ENCODE measurements around the gene YIF1B.
"Not testable (repeated sequence)": the region's sequence is repeated elsewhere in the genome, so short reads cannot be mapped to it uniquely, and the experiment has no call there.

The YIF1B gene, protein sequence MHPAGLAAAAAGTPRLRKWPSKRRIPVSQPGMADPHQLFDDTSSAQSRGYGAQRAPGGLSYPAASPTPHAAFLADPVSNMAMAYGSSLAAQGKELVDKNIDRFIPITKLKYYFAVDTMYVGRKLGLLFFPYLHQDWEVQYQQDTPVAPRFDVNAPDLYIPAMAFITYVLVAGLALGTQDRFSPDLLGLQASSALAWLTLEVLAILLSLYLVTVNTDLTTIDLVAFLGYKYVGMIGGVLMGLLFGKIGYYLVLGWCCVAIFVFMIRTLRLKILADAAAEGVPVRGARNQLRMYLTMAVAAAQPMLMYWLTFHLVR

DNA sequence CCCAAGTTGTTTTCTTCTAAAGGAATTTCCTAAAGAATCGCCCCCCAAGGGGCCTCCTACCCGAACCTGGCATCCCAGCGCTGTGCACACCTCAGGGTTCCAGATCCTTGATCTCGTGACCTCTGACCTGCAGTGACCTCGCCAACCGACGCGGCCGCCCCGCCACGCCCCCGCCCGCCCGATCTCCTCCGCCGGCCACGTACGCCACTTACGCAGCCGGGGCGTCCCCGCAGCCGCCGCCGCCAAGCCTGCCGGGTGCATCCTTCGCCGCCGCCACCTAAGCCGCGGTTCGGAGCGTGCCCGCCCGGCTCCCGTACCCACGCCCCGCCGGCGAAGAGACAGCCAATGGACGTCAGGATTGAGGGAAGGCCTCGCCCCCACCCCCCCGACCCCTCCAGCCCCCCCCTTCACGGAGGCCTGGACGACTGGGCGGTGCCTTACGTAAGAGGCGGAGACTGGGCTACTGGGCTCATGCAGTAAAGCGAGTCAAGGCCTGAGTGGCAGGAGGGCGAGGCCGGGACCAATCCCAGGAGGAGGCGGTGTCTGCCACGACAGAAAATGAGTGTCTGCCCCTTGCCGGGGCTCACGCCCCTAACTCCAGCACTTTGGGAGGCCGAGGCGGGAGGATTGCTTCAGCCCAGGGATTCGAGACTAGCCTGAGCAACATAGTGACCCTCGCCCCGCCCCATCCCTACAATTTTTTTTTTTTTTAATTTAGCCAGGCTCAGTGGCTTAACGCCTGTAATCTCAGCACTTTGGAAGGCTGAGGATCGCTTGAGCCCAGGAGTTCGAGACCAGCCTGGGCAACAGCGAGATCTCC is at the start of gene YIF1B:
Gene YIF1B, minus strand, starts transcription at position 291 of the 820 bp plus-strand sequence. Its CDS starts 30 bp downstream, at position 261.
- Histone ChIP-seq H3K9ac (ENCODE audit: insufficient read length, low read depth) (peak within 1 kb of the TSS; percentile 92), H3K36me3 (ENCODE audit: insufficient read depth, insufficient read length, low read length) (peaks cover 5% of the 10 kb centered on the region), H3K27me3 (ENCODE audit: insufficient read depth, insufficient read length) (peaks cover 32% of the 10 kb centered on the region), H3K9me3 (ENCODE audit: insufficient read depth, low read length) (no peaks in the 10 kb centered on the region), H3K4me3 (ENCODE audit: insufficient read length, low read depth) (peak within 1 kb of the TSS; percentile 72), H3K4me1 (ENCODE audit: insufficient read depth, insufficient read length) (peaks cover 4% of the 10 kb centered on the region)
- DNase-seq (ENCODE audit: low read depth, low spot score), result peak; percentile 88
- no peak for TF ChIP-seq SUZ12 (IDR thresholded peaks at IDR 0.05; ENCODE audit: extremely low read depth, insufficient read depth, insufficient read length)
- TF ChIP-seq YY1 (IDR thresholded peaks at IDR 0.05; ENCODE audit: insufficient read depth, insufficient read length), result no peak
- no peak for TF ChIP-seq ZNF274 (IDR thresholded peaks at IDR 0.05; ENCODE audit: low read depth, low read length)

DNA sequence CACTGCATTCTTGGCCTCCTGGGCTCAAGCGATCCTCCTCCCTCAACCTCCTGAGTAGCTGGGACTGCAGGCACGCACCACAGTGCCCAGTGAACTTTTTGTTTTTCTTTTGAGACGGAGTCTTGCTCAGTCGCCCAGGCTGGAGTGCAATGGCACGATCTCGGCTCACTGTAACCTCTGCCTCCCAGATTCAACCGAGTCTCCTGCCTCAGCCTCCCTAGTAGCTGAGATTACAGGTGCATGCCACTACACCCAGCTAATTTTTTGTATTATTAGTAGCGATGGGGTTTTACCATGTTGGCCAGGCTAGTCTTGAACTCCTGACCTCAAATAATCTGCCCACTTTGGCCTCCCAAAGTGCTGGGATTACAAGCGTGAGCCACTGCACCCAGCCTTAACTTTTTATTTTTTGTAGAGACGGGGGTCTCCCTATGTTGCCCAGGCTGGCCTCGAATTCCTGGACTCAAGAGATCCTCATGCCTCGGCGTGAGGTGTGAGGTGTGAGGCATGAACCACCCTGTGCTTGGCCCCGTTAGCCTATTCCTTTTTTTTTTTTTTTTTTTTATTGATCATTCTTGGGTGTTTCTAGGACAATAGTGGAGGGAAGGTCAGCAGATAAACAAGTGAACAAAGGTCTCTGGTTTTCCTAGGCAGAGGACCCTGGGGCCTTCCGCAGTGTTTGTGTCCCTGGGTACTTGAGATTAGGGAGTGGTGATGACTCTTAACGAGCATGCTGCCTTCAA is 47.4 kb upstream of the YIF1B start:
- H3K4me3 ChIP-seq (ENCODE audit: insufficient read length, low read depth), result peak overlapping the region; percentile 50
- H3K9ac ChIP-seq (ENCODE audit: insufficient read length, low read depth); DNase-seq (ENCODE audit: low read depth, low spot score); H3K36me3 ChIP-seq (ENCODE audit: insufficient read depth, insufficient read length, low read length); H3K9me3 ChIP-seq (ENCODE audit: insufficient read depth, low read length); H3K4me1 ChIP-seq (ENCODE audit: insufficient read depth, insufficient read length): not testable (repeated sequence)
- H3K27me3 ChIP-seq (ENCODE audit: insufficient read depth, insufficient read length), result peaks cover 28% of the 10 kb centered on the region

DNA sequence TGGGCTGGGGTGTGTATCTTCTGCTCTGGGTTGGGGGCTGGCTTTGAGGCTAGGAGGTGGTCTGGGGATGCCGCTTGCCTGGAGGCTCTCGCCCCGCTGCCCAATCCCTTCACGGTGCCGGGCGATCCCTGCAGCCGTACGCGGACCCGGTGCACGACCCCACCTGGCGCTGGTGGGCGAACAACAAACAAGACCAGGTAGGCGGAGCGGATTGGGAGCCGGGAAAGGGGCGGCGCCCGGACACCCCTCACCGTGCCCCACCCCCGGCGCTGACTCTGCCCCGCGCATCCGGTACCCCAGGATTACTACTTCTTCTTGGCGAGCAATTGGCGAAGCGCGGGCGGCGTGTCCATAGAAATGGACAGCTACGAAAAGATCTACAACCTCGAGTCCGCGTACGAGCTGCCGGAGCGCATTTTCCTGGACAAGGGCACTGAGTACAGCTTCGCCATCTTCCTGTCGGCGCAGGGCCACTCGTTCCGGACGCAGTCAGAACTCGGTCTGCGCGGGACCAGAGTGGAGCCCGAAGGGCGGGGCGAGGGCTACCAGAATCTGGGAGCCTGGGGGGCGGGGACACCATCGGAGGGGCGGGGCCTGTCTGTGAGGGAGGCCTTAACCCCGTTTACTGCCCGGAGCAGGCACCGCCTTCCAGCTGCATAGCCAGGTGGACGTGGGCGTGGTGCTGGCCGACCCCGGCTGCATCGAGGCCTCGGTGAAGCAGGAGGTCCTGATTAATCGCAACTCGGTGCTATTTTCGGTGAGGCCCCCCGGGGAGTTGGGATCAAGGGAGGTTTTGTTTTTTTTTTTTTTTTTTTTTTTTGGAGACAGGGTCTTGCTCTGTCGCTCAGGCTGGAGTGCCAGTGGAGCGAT is 46.6 kb upstream of the YIF1B start:
- Histone ChIP-seq H3K9me3 (ENCODE audit: insufficient read depth, low read length) (peaks cover 8% of the 10 kb centered on the region; the same call in 1 of the 2 replicates), H3K36me3 (ENCODE audit: insufficient read depth, insufficient read length, low read length) (no peaks in the 10 kb centered on the region), H3K27me3 (ENCODE audit: insufficient read depth, insufficient read length) (peaks cover 29% of the 10 kb centered on the region), H3K9ac (ENCODE audit: insufficient read length, low read depth) (peak overlapping the region; percentile 72), H3K4me3 (ENCODE audit: insufficient read length, low read depth) (peak overlapping the region; percentile 50), H3K4me1 (ENCODE audit: insufficient read depth, insufficient read length) (peaks cover 3% of the 10 kb centered on the region)
- TF ChIP-seq YY1 (IDR thresholded peaks at IDR 0.05; ENCODE audit: insufficient read depth, insufficient read length) (no peak), ZNF274 (IDR thresholded peaks at IDR 0.05; ENCODE audit: low read depth, low read length) (no peak), SUZ12 (IDR thresholded peaks at IDR 0.05; ENCODE audit: extremely low read depth, insufficient read depth, insufficient read length) (no peak)
- DNase-seq (ENCODE audit: low read depth, low spot score), result peak; percentile 40

DNA sequence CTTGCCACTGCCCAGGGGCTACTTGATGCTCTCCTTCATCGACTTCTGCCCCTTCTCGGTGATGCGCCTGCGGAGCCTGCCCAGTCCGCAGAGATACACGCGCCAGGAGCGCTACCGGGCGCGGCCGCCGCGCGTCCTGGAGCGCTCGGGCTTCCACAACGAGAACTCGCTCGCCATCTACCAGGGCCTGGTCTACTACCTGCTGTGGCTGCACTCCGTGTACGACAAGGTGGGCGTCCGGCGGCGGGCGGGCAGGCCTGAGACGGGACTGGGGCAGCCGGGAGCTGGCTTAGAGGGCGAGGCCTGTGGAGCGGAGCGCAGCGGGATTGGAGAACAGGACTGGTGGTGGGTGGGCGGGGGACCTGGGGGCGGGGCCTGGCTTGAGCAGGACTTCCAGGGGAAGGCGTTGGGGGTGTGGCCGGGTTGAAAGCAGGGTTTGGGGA is 45.9 kb upstream of the YIF1B start:
- Histone ChIP-seq H3K9ac (ENCODE audit: insufficient read length, low read depth) (peak overlapping the region; percentile 76), H3K4me3 (ENCODE audit: insufficient read length, low read depth) (peak overlapping the region; percentile 50), H3K4me1 (ENCODE audit: insufficient read depth, insufficient read length) (peaks cover 3% of the 10 kb centered on the region), H3K36me3 (ENCODE audit: insufficient read depth, insufficient read length, low read length) (no peaks in the 10 kb centered on the region), H3K27me3 (ENCODE audit: insufficient read depth, insufficient read length) (peaks cover 32% of the 10 kb centered on the region), H3K9me3 (ENCODE audit: insufficient read depth, low read length) (peaks cover 8% of the 10 kb centered on the region; the same call in 1 of the 2 replicates)
- TF ChIP-seq SUZ12 (IDR thresholded peaks at IDR 0.05; ENCODE audit: extremely low read depth, insufficient read depth, insufficient read length), result no peak
- no peak for TF ChIP-seq YY1 (IDR thresholded peaks at IDR 0.05; ENCODE audit: insufficient read depth, insufficient read length)
- no peak for TF ChIP-seq ZNF274 (IDR thresholded peaks at IDR 0.05; ENCODE audit: low read depth, low read length)
- DNase-seq (ENCODE audit: low read depth, low spot score), result peak; percentile 74

GRCh38 chr19:38360839-38361631 is 45.3 kb upstream of the YIF1B start:
- peaks cover 3% of the 10 kb centered on the region for H3K4me1 ChIP-seq (ENCODE audit: insufficient read depth, insufficient read length)
- no peak for DNase-seq (ENCODE audit: low read depth, low spot score)
- peak overlapping the region; percentile 49 for H3K4me3 ChIP-seq (ENCODE audit: insufficient read length, low read depth)
- peak overlapping the region; percentile 76 for H3K9ac ChIP-seq (ENCODE audit: insufficient read length, low read depth)
- H3K9me3 ChIP-seq (ENCODE audit: insufficient read depth, low read length), result peaks cover 8% of the 10 kb centered on the region; the same call in 1 of the 2 replicates
- H3K36me3 ChIP-seq (ENCODE audit: insufficient read depth, insufficient read length, low read length), result no peaks in the 10 kb centered on the region
- peaks cover 36% of the 10 kb centered on the region for H3K27me3 ChIP-seq (ENCODE audit: insufficient read depth, insufficient read length)
- TF ChIP-seq SUZ12 (IDR thresholded peaks at IDR 0.05; ENCODE audit: extremely low read depth, insufficient read depth, insufficient read length), result no peak
- no peak for TF ChIP-seq YY1 (IDR thresholded peaks at IDR 0.05; ENCODE audit: insufficient read depth, insufficient read length)
- TF ChIP-seq ZNF274 (IDR thresholded peaks at IDR 0.05; ENCODE audit: low read depth, low read length), result no peak

- TF ChIP-seq YY1 (IDR thresholded peaks at IDR 0.05; ENCODE audit: insufficient read depth, insufficient read length) (no peak), SUZ12 (IDR thresholded peaks at IDR 0.05; ENCODE audit: extremely low read depth, insufficient read depth, insufficient read length) (no peak), ZNF274 (IDR thresholded peaks at IDR 0.05; ENCODE audit: low read depth, low read length) (no peak)
- H3K4me1 ChIP-seq (ENCODE audit: insufficient read depth, insufficient read length), result peaks cover 3% of the 10 kb centered on the region
- H3K27me3 ChIP-seq (ENCODE audit: insufficient read depth, insufficient read length), result peaks cover 36% of the 10 kb centered on the region
- no peak overlapping the region for H3K9ac ChIP-seq (ENCODE audit: insufficient read length, low read depth)
- peaks cover 8% of the 10 kb centered on the region; the same call in 1 of the 2 replicates for H3K9me3 ChIP-seq (ENCODE audit: insufficient read depth, low read length)
- no peak for DNase-seq (ENCODE audit: low read depth, low spot score)
- H3K4me3 ChIP-seq (ENCODE audit: insufficient read length, low read depth), result no peak overlapping the region
- H3K36me3 ChIP-seq (ENCODE audit: insufficient read depth, insufficient read length, low read length), result no peaks in the 10 kb centered on the region
These were observed 44.6 kb upstream of the YIF1B start for GRCh38 chr19:38360351-38360750.

All from NT2/D1 (cell line).